T-helper 1 cell treated with Interleukin-12 subunit alpha and Interleukin-12 subunit beta and Interleukin-4 antibody, amounts not matched to agents 30 μg/mL and 1 μg/mL, for 36 hours (primary cell): ENCODE data around the gene ADARB2.

Source experiments
- H3K27ac Mint-ChIP-seq: one replicate; pipeline ENCODE4 v1.8.0; 2021; ENCODE audit warnings: mild to moderate bottlenecking, mixed read lengths
- H3K27me3 Mint-ChIP-seq: one replicate; pipeline ENCODE4 v1.8.0; 2021; ENCODE audit warnings: low read depth, mixed read lengths
- H3K36me3 Mint-ChIP-seq: one replicate; pipeline ENCODE4 v1.8.0; 2021; ENCODE audit warnings: low read depth, mixed read lengths
- H3K4me1 Mint-ChIP-seq: one replicate; pipeline ENCODE4 v1.8.0; 2021; ENCODE audit warnings: low read depth, mixed read lengths
- H3K4me3 Mint-ChIP-seq: one replicate; pipeline ENCODE4 v1.8.0; 2021; ENCODE audit warnings: mild to moderate bottlenecking, moderate library complexity, mixed read lengths
- H3K9me3 Mint-ChIP-seq: one replicate; pipeline ENCODE4 v1.8.0; 2021; ENCODE audit warnings: mixed read lengths

Gene ADARB2

GRCh38 chr10:1133495-1134045 lies 603.8 kb downstream of the ADARB2 start:
- no peak overlapping the region for H3K4me3 Mint-ChIP-seq
- H3K27ac Mint-ChIP-seq, result no peak overlapping the region
- peaks cover 36% of the 10 kb centered on the region for H3K36me3 Mint-ChIP-seq
- peaks cover 5% of the 10 kb centered on the region for H3K27me3 Mint-ChIP-seq
- peaks cover 5% of the 10 kb centered on the region for H3K9me3 Mint-ChIP-seq
- H3K4me1 Mint-ChIP-seq, result peaks cover 7% of the 10 kb centered on the region

- H3K27me3 Mint-ChIP-seq, result no peaks in the 10 kb centered on the region
- no peak overlapping the region for H3K27ac Mint-ChIP-seq
- no peak overlapping the region for H3K4me3 Mint-ChIP-seq
- no peaks in the 10 kb centered on the region for H3K9me3 Mint-ChIP-seq
- peaks cover 34% of the 10 kb centered on the region for H3K36me3 Mint-ChIP-seq
- peaks cover 7% of the 10 kb centered on the region for H3K4me1 Mint-ChIP-seq
Measured at GRCh38 chr10:1132584-1132983, 604.7 kb downstream of the ADARB2 start.

GRCh38 chr10:1130995-1131790 lies 606.1 kb downstream of the ADARB2 start:
- H3K36me3 Mint-ChIP-seq, result peaks cover 40% of the 10 kb centered on the region
- no peak overlapping the region for H3K27ac Mint-ChIP-seq

GRCh38 chr10:1130226-1130625 lies 607.1 kb downstream of the ADARB2 start:
- Mint-ChIP-seq H3K9me3 (no peaks in the 10 kb centered on the region), H3K4me1 (peaks cover 7% of the 10 kb centered on the region), H3K36me3 (peaks cover 45% of the 10 kb centered on the region), H3K4me3 (no peak overlapping the region), H3K27me3 (no peaks in the 10 kb centered on the region), H3K27ac (no peak overlapping the region)

More at GRCh38 chr10:1130995-1131790, 606.1 kb downstream of the ADARB2 start:
- Mint-ChIP-seq H3K4me3 (no peak overlapping the region), H3K27me3 (no peaks in the 10 kb centered on the region), H3K9me3 (no peaks in the 10 kb centered on the region), H3K4me1 (peaks cover 7% of the 10 kb centered on the region)

GRCh38 chr10:1128649-1129048 lies 608.7 kb downstream of the ADARB2 start:
- H3K4me3 Mint-ChIP-seq, result no peak overlapping the region
- peaks cover 57% of the 10 kb centered on the region for H3K36me3 Mint-ChIP-seq
- H3K4me1 Mint-ChIP-seq, result peaks cover 6% of the 10 kb centered on the region
- no peak overlapping the region for H3K27ac Mint-ChIP-seq
- no peaks in the 10 kb centered on the region for H3K27me3 Mint-ChIP-seq
- no peaks in the 10 kb centered on the region for H3K9me3 Mint-ChIP-seq

- Mint-ChIP-seq H3K9me3 (no peaks in the 10 kb centered on the region), H3K4me3 (no peak overlapping the region), H3K36me3 (peaks cover 62% of the 10 kb centered on the region), H3K27ac (no peak overlapping the region), H3K4me1 (peaks cover 6% of the 10 kb centered on the region), H3K27me3 (no peaks in the 10 kb centered on the region)
Measured at GRCh38 chr10:1128115-1128514, 609.2 kb downstream of the ADARB2 start.

GRCh38 chr10:1127629-1128028 lies 609.7 kb downstream of the ADARB2 start:
- Mint-ChIP-seq H3K36me3 (peaks cover 61% of the 10 kb centered on the region), H3K27ac (no peak overlapping the region), H3K9me3 (no peaks in the 10 kb centered on the region), H3K27me3 (no peaks in the 10 kb centered on the region), H3K4me1 (peaks cover 6% of the 10 kb centered on the region), H3K4me3 (no peak overlapping the region)
